PC-3 (cell line): ENCODE data around the gene HIC1.

Source experiments
- CTCF ChIP-seq: fragments of 300-600 bp; sonication (generic); conservative IDR thresholded peaks from 2 replicates; pipeline ENCODE4 v1.5.1; 2017; ENCODE audit warnings: antibody characterized with exemption, low read depth, mild to moderate bottlenecking, low read length
- EZH2phosphoT487 ChIP-seq: fragments of 300-600 bp; sonication (generic); IDR thresholded peaks from 2 replicates; pipeline ENCODE4 v1.6.1; 2018; ENCODE audit warnings: mild to moderate bottlenecking, antibody characterized with exemption, low read length, borderline replicate concordance

GRCh38 chr17:2102931-2103809 lies 48.3 kb downstream of the HIC1 start:
- TF ChIP-seq CTCF (no peak), EZH2phosphoT487 (no peak)
